HEK293 (cell line): ENCODE results near the gene ITGA11.

Source experiments
- CTCF ChIA-PET: fragments of 350-600 bp; formaldehyde crosslinking; extraction: SDS; loops from one replicate; lab custom pipeline; 2021; ENCODE audit warnings: antibody characterized with exemption; lab: Yijun Ruan, JAX
- POLR2A ChIA-PET: fragments of 300-600 bp; formaldehyde crosslinking; extraction: SDS; loops from one replicate; lab custom pipeline; 2020; ENCODE audit warnings: antibody characterized with exemption, inconsistent platforms; lab: Yijun Ruan, JAX
- H3K27ac ChIP-seq: fragments of 200-500 bp; sonication (Bioruptor generic); 2 replicates; pipeline ENCODE4 v1.5.1; 2014; ENCODE audit warnings: low read depth, low read length, control low read depth, inconsistent platforms; ENCODE audit errors: extremely low read depth
- H3K36me3 ChIP-seq, 2 experiments: fragments of 200-500 bp in 1 of 2; sonication (Bioruptor generic) in 1 of 2; 1 replicate in 1 of 2; 2 replicates in 1 of 2; pipeline ENCODE4 v1.5.1; 2014 to 2017; ENCODE audit warnings: inconsistent platforms in 2 of 2, low read length in 2 of 2; ENCODE audit not compliant: control insufficient read depth in 2 of 2, insufficient read depth in 1 of 2
- H3K4me1 ChIP-seq: fragments of 200-500 bp; sonication (Bioruptor generic); 2 replicates; pipeline ENCODE4 v1.5.1; 2014; ENCODE audit warnings: mild to moderate bottlenecking, low read length, inconsistent platforms; ENCODE audit not compliant: control insufficient read depth, insufficient read depth
- H3K4me3 ChIP-seq: 2 replicates; pipeline ENCODE4 v1.5.1; 2011; ENCODE audit warnings: low read depth, mild to moderate bottlenecking, control low read depth, low read length, moderate library complexity
- H3K9me3 ChIP-seq: fragments of 200-500 bp; sonication (Bioruptor generic); 2 replicates; pipeline ENCODE4 v1.5.1; 2014; ENCODE audit warnings: low read depth, low read length, inconsistent platforms; ENCODE audit not compliant: control insufficient read depth, insufficient read depth
- GLIS2 ChIP-seq: fragments of 450-650 bp; formaldehyde crosslinking; IDR thresholded peaks from 2 replicates; pipeline ENCODE4 v1.5.1; 2016; ENCODE audit warnings: missing biosample characterization, missing genetic modification characterization
- HOXD13 ChIP-seq: sonication (generic); formaldehyde crosslinking; IDR thresholded peaks from 2 replicates; pipeline ENCODE4 v1.8.0; 2022; ENCODE audit warnings: missing genetic modification reagents, borderline replicate concordance
- PATZ1 ChIP-seq: fragments of 450-650 bp; formaldehyde crosslinking; IDR thresholded peaks from 2 replicates; pipeline ENCODE4 v1.5.1; 2016; ENCODE audit warnings: missing biosample characterization, missing genetic modification characterization
- REPIN1 ChIP-seq: fragments of 450-650 bp; formaldehyde crosslinking; IDR thresholded peaks from 2 replicates; pipeline ENCODE4 v1.5.1; 2017; ENCODE audit warnings: missing biosample characterization, missing genetic modification characterization, low read depth
- SCRT1 ChIP-seq: fragments of 450-650 bp; formaldehyde crosslinking; IDR thresholded peaks from 2 replicates; pipeline ENCODE4 v1.5.1; 2016; ENCODE audit warnings: missing biosample characterization, missing genetic modification characterization, borderline replicate concordance
- SP3 ChIP-seq: fragments of 450-650 bp; formaldehyde crosslinking; IDR thresholded peaks from 2 replicates; pipeline ENCODE4 v1.5.1; 2016; ENCODE audit warnings: missing biosample characterization, missing genetic modification characterization
- WT1 ChIP-seq: fragments of 450-650 bp; formaldehyde crosslinking; IDR thresholded peaks from 2 replicates; pipeline ENCODE4 v1.5.1; 2016; ENCODE audit warnings: missing biosample characterization, missing genetic modification characterization
- YY1 ChIP-seq: fragments of 450-650 bp; formaldehyde crosslinking; IDR thresholded peaks from 2 replicates; pipeline ENCODE4 v1.5.1; 2018; ENCODE audit warnings: missing biosample characterization, missing genetic modification characterization
- ZNF112 ChIP-seq: fragments of 450-650 bp; formaldehyde crosslinking; IDR thresholded peaks from 2 replicates; pipeline ENCODE4 v1.5.0; 2017; ENCODE audit warnings: missing biosample characterization, missing genetic modification characterization
- ZNF148 ChIP-seq: fragments of 450-650 bp; formaldehyde crosslinking; IDR thresholded peaks from 2 replicates; pipeline ENCODE4 v1.5.0; 2017; ENCODE audit warnings: missing biosample characterization, missing genetic modification characterization, borderline replicate concordance
- ZNF169 ChIP-seq: fragments of 450-650 bp; formaldehyde crosslinking; IDR thresholded peaks from 2 replicates; pipeline ENCODE4 v1.5.1; 2016; ENCODE audit warnings: missing biosample characterization, missing genetic modification characterization
- ZNF274 ChIP-seq, 2 experiments: fragments of 200-500 bp in 1 of 2; fragments of 450-650 bp in 1 of 2; sonication (Bioruptor generic) in 1 of 2; formaldehyde crosslinking in 1 of 2; IDR thresholded peaks; 2 replicates each; pipeline versions ENCODE4 v1.5.1 to v1.6.1; 2014 to 2016; ENCODE audit warnings: borderline replicate concordance in 1 of 2, inconsistent platforms in 1 of 2, low read length in 1 of 2, missing biosample characterization in 1 of 2, missing genetic modification characterization in 1 of 2
- ZNF513 ChIP-seq: fragments of 450-650 bp; IDR thresholded peaks from 2 replicates; pipeline ENCODE4 v1.5.1; 2018; ENCODE audit warnings: missing biosample characterization, missing genetic modification characterization
- ZNF544 ChIP-seq: fragments of 450-650 bp; formaldehyde crosslinking; IDR thresholded peaks from 2 replicates; pipeline ENCODE4 v1.5.0; 2017; ENCODE audit warnings: missing biosample characterization, missing genetic modification characterization
- ZNF580 ChIP-seq: fragments of 450-650 bp; formaldehyde crosslinking; IDR thresholded peaks from 2 replicates; pipeline ENCODE4 v1.5.1; 2016; ENCODE audit warnings: missing biosample characterization, missing genetic modification characterization
- ZNF626 ChIP-seq: fragments of 450-650 bp; sonication (Bioruptor Pico); formaldehyde crosslinking; IDR thresholded peaks from 2 replicates; pipeline ENCODE4 v1.5.1; 2018; ENCODE audit warnings: missing biosample characterization, missing genetic modification characterization, inconsistent platforms
- ZNF677 ChIP-seq: fragments of 450-650 bp; IDR thresholded peaks from 2 replicates; pipeline ENCODE4 v1.5.0; 2018; ENCODE audit warnings: missing biosample characterization, mild to moderate bottlenecking, missing genetic modification characterization, moderate library complexity
- ZNF776 ChIP-seq: fragments of 450-650 bp; formaldehyde crosslinking; IDR thresholded peaks from 2 replicates; pipeline ENCODE4 v1.5.0; 2017; ENCODE audit warnings: missing biosample characterization, missing genetic modification characterization, borderline replicate concordance
- ZNF792 ChIP-seq: fragments of 450-650 bp; formaldehyde crosslinking; IDR thresholded peaks from 2 replicates; pipeline ENCODE4 v1.5.1; 2016; ENCODE audit warnings: missing biosample characterization, missing genetic modification characterization
- ZSCAN30 ChIP-seq: fragments of 450-650 bp; IDR thresholded peaks from 2 replicates; pipeline ENCODE4 v1.5.1; 2018; ENCODE audit warnings: missing biosample characterization, mild to moderate bottlenecking, missing genetic modification characterization, moderate library complexity
- ZXDB ChIP-seq: fragments of 450-650 bp; formaldehyde crosslinking; IDR thresholded peaks from 2 replicates; pipeline ENCODE4 v1.5.1; 2016; ENCODE audit warnings: missing biosample characterization, missing genetic modification characterization

Gene ITGA11

GRCh38 chr15:68430471-68431036 lies 1.4 kb downstream of the ITGA11 start:
- Histone ChIP-seq H3K27ac (no peak overlapping the region), H3K9me3 (no peaks in the 10 kb centered on the region), H3K4me1 (peaks cover 2% of the 10 kb centered on the region; the same call in 1 of the 2 replicates), H3K4me3 (no peak overlapping the region), H3K36me3 (no peaks in the 10 kb centered on the region)
- CTCF ChIA-PET = no interaction called here
- POLR2A ChIA-PET = no interaction called here
- no peak for TF ChIP-seq ZNF148 (tag by site-specific recombination)
- no peak for TF ChIP-seq ZNF513 (tag by site-specific recombination)
- no peak for TF ChIP-seq ZNF112
- TF ChIP-seq SCRT1 (tag by site-specific recombination) = no peak
- no peak for TF ChIP-seq ZNF792 (tag by site-specific recombination)
- no peak for TF ChIP-seq ZNF626 (tag by site-specific recombination)
- no peak for TF ChIP-seq ZNF776 (tag by site-specific recombination)

GRCh38 chr15:68429691-68430470 lies 2.1 kb downstream of the ITGA11 start:
- CTCF ChIA-PET = no interaction called here
- POLR2A ChIA-PET = no interaction called here
- Histone ChIP-seq H3K36me3 (no peaks in the 10 kb centered on the region), H3K9me3 (no peaks in the 10 kb centered on the region), H3K27ac (no peak overlapping the region), H3K4me3 (no peak overlapping the region), H3K4me1 (peaks cover 2% of the 10 kb centered on the region; the same call in 1 of the 2 replicates)
- no peak for TF ChIP-seq REPIN1 (tag by site-specific recombination)
- no peak for TF ChIP-seq ZNF580 (tag by site-specific recombination)
- TF ChIP-seq PATZ1 (tag by site-specific recombination) = no peak

- Histone ChIP-seq H3K4me3 (no peak overlapping the region), H3K27ac (no peak overlapping the region), H3K36me3 (no peaks in the 10 kb centered on the region), H3K9me3 (no peaks in the 10 kb centered on the region), H3K4me1 (peaks cover 2% of the 10 kb centered on the region; the same call in 1 of the 2 replicates)
- ChIA-PET CTCF (no interaction called here), POLR2A (interaction anchor here (0.6 kb wide), 1 partner anchor 966 kb away, joined by 3 read pairs; no protein-coding TSS in a partner anchor)
- TF ChIP-seq HOXD13 (CRISPR knock-in tag) (no peak), ZSCAN30 (tag by site-specific recombination) (no peak), GLIS2 (tag by site-specific recombination) (no peak), ZNF169 (no peak), ZNF544 (tag by site-specific recombination) (no peak), WT1 (tag by site-specific recombination) (no peak), SCRT1 (tag by site-specific recombination) (no peak), ZNF677 (no peak), SP3 (tag by site-specific recombination) (no peak), YY1 (tag by site-specific recombination) (no peak), ZXDB (tag by site-specific recombination) (no peak), ZNF274 (IDR thresholded peaks at IDR 0.05; ENCODE audit: low read length) (no peak), ZNF274 (tag by site-specific recombination; IDR thresholded peaks at IDR 0.05; ENCODE audit: borderline replicate concordance) (no peak)
Observed at GRCh38 chr15:68428431-68428940, 3.5 kb downstream of the ITGA11 start.
